Esophagus muscularis mucosa (tissue), 4 donors: Measurements from ENCODE around the gene PTPN4. TPM values are rescaled to one million over a fixed set of nuclear protein-coding genes. Genes with fewer than 3 reads are reported as not detected.

Experiments
- DNase-seq: peaks from one replicate; pipeline ENCODE4 v3.0.0-alpha.2; 2017; ENCODE audit errors: extremely low spot score
- H3K27ac ChIP-seq, 4 donors: fragments of 200-600 bp; sonication (generic); replicated peaks in 1 of 4; 1 replicate in 3 of 4; 2 replicates in 1 of 4; pipeline ENCODE4 v1.5.1; 2016 to 2019; ENCODE audit warnings: mild to moderate bottlenecking in 1 of 4
- H3K27me3 ChIP-seq, 4 donors: fragments of 200-600 bp; sonication (generic); one replicate each; pipeline versions ENCODE4 v1.5.1 to v1.6.0; 2016 to 2019
- H3K36me3 ChIP-seq, 4 donors: fragments of 200-600 bp; sonication (generic); one replicate each; pipeline ENCODE4 v1.5.1; 2016 to 2019
- H3K4me1 ChIP-seq, 4 donors: fragments of 200-600 bp; sonication (generic); one replicate each; pipeline ENCODE4 v1.5.1; 2016 to 2019
- H3K4me3 ChIP-seq, 4 donors: fragments of 200-600 bp; sonication (generic); 1 replicate in 2 of 4; 2 replicates in 2 of 4; pipeline ENCODE4 v1.5.1; 2016 to 2019; ENCODE audit warnings: mild to moderate bottlenecking in 4 of 4, moderate library complexity in 1 of 4
- H3K9me3 ChIP-seq, 4 donors: fragments of 200-600 bp; sonication (generic); 1 replicate in 3 of 4; 2 replicates in 1 of 4; pipeline ENCODE4 v1.5.1; 2016 to 2019
- EP300 ChIP-seq: sonication (generic); formaldehyde crosslinking; IDR thresholded peaks from one replicate; pipeline ENCODE4 v1.6.1; 2017; ENCODE audit warnings: antibody characterized with exemption
- POLR2A ChIP-seq: fragments of 450-650 bp; IDR thresholded peaks from one replicate; pipeline ENCODE4 v1.6.1; 2017; ENCODE audit warnings: antibody characterized with exemption, moderate library complexity, mild to moderate bottlenecking, low read depth
- POLR2AphosphoS5 ChIP-seq, 2 donors: sonication (generic); formaldehyde crosslinking; IDR thresholded peaks; one replicate each; pipeline ENCODE4 v1.6.1; 2017; ENCODE audit warnings: antibody characterized with exemption in 2 of 2
- WGBS: methylation state at CpG from one replicate; pipeline ENCODE4 v1.1.5; 2018; 5-methylcytosine and 5-hydroxymethylcytosine counted together
- intact Hi-C: fragments of 100-400 bp; cut with DNase I; formaldehyde crosslinking; loops from one replicate; pipeline ENCODE4 v1.15.1; 2023
- total RNA-seq, 4 donors: library from RNA; depleted of rRNA; stranded (reverse); fragments of >200 nt; gene quantifications; one replicate each; pipeline versions ENCODE4 v1.1.0 to v1.2.1, GENCODE V29; 2016
- TF ChIP-seq, protein P1 (sequence below), 3 experiments: fragments of 200-600 bp in 2 of 3; fragments of 450-650 bp in 1 of 3; sonication (generic) in 2 of 3; IDR thresholded peaks; one replicate each; pipeline ENCODE4 v1.5.1; 2017 to 2019; ENCODE audit warnings: antibody characterized with exemption in 3 of 3, mild to moderate bottlenecking in 2 of 3, moderate library complexity in 1 of 3

The PTPN4 gene
- total RNA-seq, 4 donors from 2014 or later = 21.3 to 39.9 (median 24.7) TPM

GRCh38 chr2:119731983-119732382, 27.7 kb upstream of the PTPN4 start:
- no peaks in the 10 kb centered on the region for H3K4me1 ChIP-seq
- no peak for DNase-seq
- 56% methylated on average over 11 of the region's 11 CpGs for WGBS
- intact Hi-C loops = no loop called here
- TF ChIP-seq, protein P1, sequence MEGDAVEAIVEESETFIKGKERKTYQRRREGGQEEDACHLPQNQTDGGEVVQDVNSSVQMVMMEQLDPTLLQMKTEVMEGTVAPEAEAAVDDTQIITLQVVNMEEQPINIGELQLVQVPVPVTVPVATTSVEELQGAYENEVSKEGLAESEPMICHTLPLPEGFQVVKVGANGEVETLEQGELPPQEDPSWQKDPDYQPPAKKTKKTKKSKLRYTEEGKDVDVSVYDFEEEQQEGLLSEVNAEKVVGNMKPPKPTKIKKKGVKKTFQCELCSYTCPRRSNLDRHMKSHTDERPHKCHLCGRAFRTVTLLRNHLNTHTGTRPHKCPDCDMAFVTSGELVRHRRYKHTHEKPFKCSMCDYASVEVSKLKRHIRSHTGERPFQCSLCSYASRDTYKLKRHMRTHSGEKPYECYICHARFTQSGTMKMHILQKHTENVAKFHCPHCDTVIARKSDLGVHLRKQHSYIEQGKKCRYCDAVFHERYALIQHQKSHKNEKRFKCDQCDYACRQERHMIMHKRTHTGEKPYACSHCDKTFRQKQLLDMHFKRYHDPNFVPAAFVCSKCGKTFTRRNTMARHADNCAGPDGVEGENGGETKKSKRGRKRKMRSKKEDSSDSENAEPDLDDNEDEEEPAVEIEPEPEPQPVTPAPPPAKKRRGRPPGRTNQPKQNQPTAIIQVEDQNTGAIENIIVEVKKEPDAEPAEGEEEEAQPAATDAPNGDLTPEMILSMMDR (IDR thresholded peaks at IDR 0.05) = no peak
- TF ChIP-seq POLR2AphosphoS5 (IDR thresholded peaks at IDR 0.05) (no peak), POLR2A (no peak), EP300 (no peak)
- no peaks in the 10 kb centered on the region for H3K36me3 ChIP-seq
- H3K4me3 ChIP-seq = no peak overlapping the region
- no peaks in the 10 kb centered on the region for H3K9me3 ChIP-seq
- no peak overlapping the region for H3K27ac ChIP-seq
- no peaks in the 10 kb centered on the region for H3K27me3 ChIP-seq

DNA sequence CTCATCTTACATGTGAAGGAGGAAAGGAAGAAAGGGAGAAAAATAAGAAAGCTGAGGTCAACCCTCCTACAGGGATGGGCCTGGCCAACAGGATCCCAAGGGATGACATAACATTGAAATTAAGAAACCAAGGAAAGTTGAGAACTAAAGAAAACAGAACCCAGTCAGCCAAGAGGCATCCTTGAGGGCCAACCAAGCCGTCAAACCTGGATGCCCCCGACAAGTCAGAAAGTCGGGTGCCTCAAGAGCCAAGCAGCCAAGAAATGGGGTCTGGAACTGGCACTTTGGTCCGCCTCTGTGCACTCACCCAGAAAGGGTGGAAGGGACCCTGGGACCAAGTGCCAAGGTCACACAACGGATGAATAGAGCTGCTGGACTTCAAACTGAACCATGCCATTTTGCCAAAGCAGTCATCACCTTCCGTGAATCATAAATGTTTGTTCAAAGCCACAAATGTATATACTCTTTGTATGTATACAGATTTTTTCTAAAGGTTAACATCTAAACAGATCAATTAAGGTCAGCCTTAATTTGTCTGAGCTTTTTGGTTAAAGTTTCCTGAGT, 27.0 kb upstream of the PTPN4 start:
- TF ChIP-seq POLR2A (no peak), EP300 (no peak), POLR2AphosphoS5 (IDR thresholded peaks at IDR 0.05) (no peak)
- TF ChIP-seq, protein P1 (IDR thresholded peaks at IDR 0.05) = no peak
- H3K4me3 ChIP-seq = no peak overlapping the region
- H3K27me3 ChIP-seq = no peaks in the 10 kb centered on the region
- H3K4me1 ChIP-seq = no peaks in the 10 kb centered on the region
- no peaks in the 10 kb centered on the region for H3K9me3 ChIP-seq
- WGBS = 93% methylated on average over 6 of the region's 6 CpGs
- intact Hi-C loops = no loop called here
- no peak overlapping the region for H3K27ac ChIP-seq
- H3K36me3 ChIP-seq = no peaks in the 10 kb centered on the region
- no peak for DNase-seq

GRCh38 chr2:119734047-119734446, 25.7 kb upstream of the PTPN4 start:
- intact Hi-C loops = no loop called here
- Histone ChIP-seq H3K27ac (no peak overlapping the region), H3K27me3 (no peaks in the 10 kb centered on the region), H3K4me1 (no peaks in the 10 kb centered on the region), H3K4me3 (no peak overlapping the region), H3K9me3 (no peaks in the 10 kb centered on the region), H3K36me3 (no peaks in the 10 kb centered on the region)
- TF ChIP-seq POLR2A (no peak), EP300 (no peak), POLR2AphosphoS5 (IDR thresholded peaks at IDR 0.05) (no peak)
- TF ChIP-seq, protein P1 (IDR thresholded peaks at IDR 0.05) = no peak
- 100% methylated on average over 2 of the region's 4 CpGs for WGBS
- no peak for DNase-seq

GRCh38 chr2:119735565-119735964, 24.2 kb upstream of the PTPN4 start:
- no peaks in the 10 kb centered on the region for H3K9me3 ChIP-seq
- H3K4me3 ChIP-seq = no peak overlapping the region
- no peak for TF ChIP-seq POLR2A
- TF ChIP-seq, protein P1 (IDR thresholded peaks at IDR 0.05) = no peak
- no peak for TF ChIP-seq EP300
- TF ChIP-seq POLR2AphosphoS5 (IDR thresholded peaks at IDR 0.05) = no peak
- H3K36me3 ChIP-seq = no peaks in the 10 kb centered on the region
- no peaks in the 10 kb centered on the region for H3K27me3 ChIP-seq
- no peak overlapping the region for H3K27ac ChIP-seq
- intact Hi-C loops = no loop called here
- DNase-seq = no peak
- no peaks in the 10 kb centered on the region for H3K4me1 ChIP-seq
- 96% methylated on average over 8 of the region's 8 CpGs for WGBS

DNA sequence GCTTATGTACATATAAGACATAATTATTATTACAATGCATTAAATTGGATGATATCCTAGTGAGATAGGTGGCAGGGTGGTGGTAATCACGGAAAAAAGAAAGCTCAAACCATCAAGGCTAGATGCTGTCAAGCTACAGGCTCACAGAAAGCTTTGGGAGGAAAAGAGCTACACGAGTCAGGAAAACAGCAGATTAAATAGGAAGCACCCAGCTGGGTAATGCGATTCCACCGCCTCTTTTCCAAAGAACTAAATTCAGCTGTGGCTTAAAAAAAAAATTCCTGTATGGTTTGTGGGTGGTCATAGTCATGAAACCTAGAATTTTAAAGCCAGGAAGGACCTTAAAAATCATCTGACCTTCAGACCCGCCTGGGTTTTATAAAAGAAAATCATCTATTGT, 23.7 kb upstream of the PTPN4 start:
- intact Hi-C loops = no loop called here

More for the DNA sequence above, 23.7 kb upstream of the PTPN4 start:
- TF ChIP-seq, protein P1 (IDR thresholded peaks at IDR 0.05) = no peak
- no peak for TF ChIP-seq POLR2AphosphoS5 (IDR thresholded peaks at IDR 0.05)
- TF ChIP-seq POLR2A = no peak
- TF ChIP-seq EP300 = no peak
- H3K36me3 ChIP-seq = no peaks in the 10 kb centered on the region
- no peak overlapping the region for H3K27ac ChIP-seq
- DNase-seq = no peak
- H3K4me3 ChIP-seq = no peak overlapping the region
- no peaks in the 10 kb centered on the region for H3K9me3 ChIP-seq
- WGBS = 80% methylated on average over 5 of the region's 5 CpGs
- H3K4me1 ChIP-seq = no peaks in the 10 kb centered on the region
- no peaks in the 10 kb centered on the region for H3K27me3 ChIP-seq
